PC-3 (cell line): ENCODE measurements around the gene MYO6.

Source experiments
- EZH2 ChIP-seq: fragments of 300-600 bp; sonication (generic); IDR thresholded peaks from one replicate; pipeline ENCODE4 v1.6.1; 2017; ENCODE audit warnings: antibody characterized with exemption, mild to moderate bottlenecking, low read length; ENCODE audit not compliant: unreplicated experiment
- TF ChIP-seq, protein P1 (sequence below): fragments of 300-600 bp; sonication (generic); conservative IDR thresholded peaks from 2 replicates; pipeline ENCODE4 v1.5.1; 2017; ENCODE audit warnings: antibody characterized with exemption, low read depth, mild to moderate bottlenecking, low read length

DNA sequence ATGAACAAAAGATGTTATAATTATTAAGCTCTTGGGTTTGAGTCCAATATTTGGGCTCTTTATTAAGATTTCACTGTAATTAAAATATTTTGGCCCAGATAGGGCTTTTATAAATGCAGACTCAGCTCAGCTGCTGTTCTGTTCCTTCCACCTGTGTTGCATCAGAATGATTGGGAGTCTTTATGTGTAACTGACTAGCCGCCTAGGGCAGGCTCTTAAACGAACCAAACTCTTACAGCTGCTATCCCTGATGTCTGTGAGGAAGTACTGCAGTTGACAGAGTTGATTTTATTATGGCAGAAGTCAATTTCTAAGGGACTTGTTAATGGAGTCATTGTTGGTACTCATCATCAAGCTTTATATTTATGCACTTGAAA is 144.7 kb downstream of the MYO6 start:
- TF ChIP-seq, protein P1, sequence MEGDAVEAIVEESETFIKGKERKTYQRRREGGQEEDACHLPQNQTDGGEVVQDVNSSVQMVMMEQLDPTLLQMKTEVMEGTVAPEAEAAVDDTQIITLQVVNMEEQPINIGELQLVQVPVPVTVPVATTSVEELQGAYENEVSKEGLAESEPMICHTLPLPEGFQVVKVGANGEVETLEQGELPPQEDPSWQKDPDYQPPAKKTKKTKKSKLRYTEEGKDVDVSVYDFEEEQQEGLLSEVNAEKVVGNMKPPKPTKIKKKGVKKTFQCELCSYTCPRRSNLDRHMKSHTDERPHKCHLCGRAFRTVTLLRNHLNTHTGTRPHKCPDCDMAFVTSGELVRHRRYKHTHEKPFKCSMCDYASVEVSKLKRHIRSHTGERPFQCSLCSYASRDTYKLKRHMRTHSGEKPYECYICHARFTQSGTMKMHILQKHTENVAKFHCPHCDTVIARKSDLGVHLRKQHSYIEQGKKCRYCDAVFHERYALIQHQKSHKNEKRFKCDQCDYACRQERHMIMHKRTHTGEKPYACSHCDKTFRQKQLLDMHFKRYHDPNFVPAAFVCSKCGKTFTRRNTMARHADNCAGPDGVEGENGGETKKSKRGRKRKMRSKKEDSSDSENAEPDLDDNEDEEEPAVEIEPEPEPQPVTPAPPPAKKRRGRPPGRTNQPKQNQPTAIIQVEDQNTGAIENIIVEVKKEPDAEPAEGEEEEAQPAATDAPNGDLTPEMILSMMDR: no peak
- TF ChIP-seq EZH2: no peak
